ENCODE results near the gene SUMF2. TPM values are rescaled to one million over a fixed set of nuclear protein-coding genes. Genes with fewer than 3 reads are reported as not detected.

SUMF2 gene
- total and polyA plus RNA-seq, 2 of the 13 experiments (the other 11 are each of a cell fraction or from before 2014, with no cell fraction given) = 48.9 to 54.4 TPM

GRCh38 chr7:56051339-56052191, 12.5 kb upstream of the SUMF2 start, which contains the start of the genes CCT6A and PSPH (continued):
- peak; percentile 77 for TF ChIP-seq ZNF414 (CRISPR knock-in tag; IDR thresholded peaks at IDR 0.05)
- peak; percentile 44; the same call in 1 of the 2 replicates for TF ChIP-seq FOSL2 (CRISPR knock-in tag; IDR thresholded peaks at IDR 0.05)
- TF ChIP-seq ATF7-NPFF (CRISPR knock-in tag; IDR thresholded peaks at IDR 0.05; ENCODE audit: low read depth) = peak; percentile 84; the same call in 1 of the 2 replicates
- TF ChIP-seq ZNF75D (CRISPR knock-in tag; IDR thresholded peaks at IDR 0.05; ENCODE audit: borderline replicate concordance) = no peak
- TF ChIP-seq SOX13 (IDR thresholded peaks at IDR 0.05) = peak; percentile 52; the same call in 1 of the 2 replicates
- peak in 1 of 2 experiments; percentile 54; a peak in 2 of 4 replicates for TF ChIP-seq SOX13 (CRISPR knock-in tag; conservative IDR thresholded peaks at IDR 0.05 in 1 of 2, IDR thresholded peaks at IDR 0.05 in 1 of 2)
- TF ChIP-seq ZNF577 (CRISPR knock-in tag; IDR thresholded peaks at IDR 0.05; ENCODE audit: borderline replicate concordance, low read depth) = no peak
- peak; percentile 78; the same call in 1 of the 2 replicates for TF ChIP-seq ZBTB20 (CRISPR knock-in tag; IDR thresholded peaks at IDR 0.05; ENCODE audit: borderline replicate concordance, low read depth)
- no peak for TF ChIP-seq ZKSCAN1 (IDR thresholded peaks at IDR 0.05; ENCODE audit: low read length)
- TF ChIP-seq DBP (CRISPR knock-in tag; IDR thresholded peaks at IDR 0.05; ENCODE audit: not compliant biosample characterization) = no peak
- peak; percentile 81 for TF ChIP-seq MED13 (CRISPR knock-in tag; IDR thresholded peaks at IDR 0.05)
- no peak; the same call in 1 of the 2 replicates for TF ChIP-seq ZNF678 (CRISPR knock-in tag; IDR thresholded peaks at IDR 0.05)
- peak; percentile 68 for TF ChIP-seq MED8 (CRISPR knock-in tag; IDR thresholded peaks at IDR 0.05; ENCODE audit: insufficient replicate concordance)
- no peak for TF ChIP-seq RAD51 (IDR thresholded peaks at IDR 0.05; ENCODE audit: borderline replicate concordance)
- peak; percentile 74 for TF ChIP-seq CAMTA2 (CRISPR knock-in tag; IDR thresholded peaks at IDR 0.05; ENCODE audit: borderline replicate concordance)
- no peak for TF ChIP-seq ZNF296 (CRISPR knock-in tag; conservative IDR thresholded peaks at IDR 0.05)
- TF ChIP-seq ZNF766 (CRISPR knock-in tag; IDR thresholded peaks at IDR 0.05; ENCODE audit: borderline replicate concordance) = no peak
- TF ChIP-seq SRSF9 (IDR thresholded peaks at IDR 0.05; ENCODE audit: borderline replicate concordance, insufficient read depth, low read depth, low read length, poor library complexity, severe bottlenecking) = no peak
- TF ChIP-seq NRL (CRISPR knock-in tag; IDR thresholded peaks at IDR 0.05; ENCODE audit: borderline replicate concordance) = no peak
- no peak for TF ChIP-seq NFRKB (IDR thresholded peaks at IDR 0.05)
- peak; percentile 88 for TF ChIP-seq ZNF883 (CRISPR knock-in tag; IDR thresholded peaks at IDR 0.05; ENCODE audit: not compliant biosample characterization)
- no peak for TF ChIP-seq AHR (CRISPR knock-in tag; IDR thresholded peaks at IDR 0.05)
- peak; percentile 41; the same call in 1 of the 2 replicates for TF ChIP-seq BATF2 (CRISPR knock-in tag; IDR thresholded peaks at IDR 0.05)
- no peak for TF ChIP-seq TFAP4 (IDR thresholded peaks at IDR 0.05; ENCODE audit: borderline replicate concordance, low read depth)
- peak; percentile 50; the same call in 1 of the 2 replicates for TF ChIP-seq AKAP8 (CRISPR knock-in tag; IDR thresholded peaks at IDR 0.05)

Data from HepG2 (cell line).